NB4 (cell line): Measurements from ENCODE around the gene UTP20.

ENCODE experiments used
- DNase-seq: peaks from one replicate; pipeline ENCODE4 v3.0.0; 2010; ENCODE audit warnings: low read depth
- H3K4me3 ChIP-seq: one replicate; pipeline ENCODE4 v1.5.1; 2011; ENCODE audit warnings: mild to moderate bottlenecking, low read depth, low read length, moderate library complexity
- CTCF ChIP-seq: IDR thresholded peaks from one replicate; pipeline ENCODE4 v1.5.1; 2012; ENCODE audit warnings: low read depth, low read length
- MAX ChIP-seq: IDR thresholded peaks from 2 replicates; pipeline ENCODE4 v1.6.1; 2011; ENCODE audit warnings: low read depth, low read length
- MYC ChIP-seq: IDR thresholded peaks from 2 replicates; pipeline ENCODE4 v1.6.1; 2011; ENCODE audit warnings: low read depth, low read length
- POLR2A ChIP-seq: IDR thresholded peaks from 2 replicates; pipeline ENCODE4 v1.6.1; 2011; ENCODE audit warnings: mild to moderate bottlenecking; ENCODE audit not compliant: insufficient read length; ENCODE audit errors: extremely low read depth

The UTP20 gene

GRCh38 chr12:101299346-101299745 is 19.4 kb downstream of the UTP20 start:
- no peak for DNase-seq
- H3K4me3 ChIP-seq: no peak overlapping the region
- TF ChIP-seq MYC: no peak
- no peak for TF ChIP-seq MAX
- no peak for TF ChIP-seq POLR2A
- no peak for TF ChIP-seq CTCF

- no peak for TF ChIP-seq MAX
- H3K4me3 ChIP-seq: no peak overlapping the region
- no peak for DNase-seq
These were observed 20.0 kb downstream of the UTP20 start for GRCh38 chr12:101299931-101300330.

- H3K4me3 ChIP-seq: no peak overlapping the region
- TF ChIP-seq MAX: no peak
- no peak for TF ChIP-seq CTCF
- no peak for TF ChIP-seq POLR2A
- TF ChIP-seq MYC: no peak
- no peak for DNase-seq
These were observed 22.8 kb downstream of the UTP20 start for GRCh38 chr12:101302741-101303140.

- TF ChIP-seq POLR2A: no peak
- TF ChIP-seq MYC: no peak
- no peak for TF ChIP-seq CTCF
- no peak for TF ChIP-seq MAX
- no peak overlapping the region for H3K4me3 ChIP-seq
- DNase-seq: no peak
These were observed 25.4 kb downstream of the UTP20 start for GRCh38 chr12:101305226-101305779.

GRCh38 chr12:101305794-101306193 is 25.9 kb downstream of the UTP20 start:
- TF ChIP-seq CTCF (no peak), MYC (no peak), POLR2A (no peak), MAX (no peak)
- H3K4me3 ChIP-seq: no peak overlapping the region
- no peak for DNase-seq

GRCh38 chr12:101322480-101322879 is 42.6 kb downstream of the UTP20 start:
- TF ChIP-seq MAX (no peak), POLR2A (no peak), CTCF (no peak), MYC (no peak)
- H3K4me3 ChIP-seq: no peak overlapping the region
- DNase-seq: no peak
